A204.1 (cell line): ENCODE data around the gene CAMK2A.

Experiments
- FAIRE-seq: peaks from 2 replicates; lab custom pipeline; 2012; peaks lifted over from hg19 to GRCh38; lab: Jason Lieb, UNC

The CAMK2A gene

DNA sequence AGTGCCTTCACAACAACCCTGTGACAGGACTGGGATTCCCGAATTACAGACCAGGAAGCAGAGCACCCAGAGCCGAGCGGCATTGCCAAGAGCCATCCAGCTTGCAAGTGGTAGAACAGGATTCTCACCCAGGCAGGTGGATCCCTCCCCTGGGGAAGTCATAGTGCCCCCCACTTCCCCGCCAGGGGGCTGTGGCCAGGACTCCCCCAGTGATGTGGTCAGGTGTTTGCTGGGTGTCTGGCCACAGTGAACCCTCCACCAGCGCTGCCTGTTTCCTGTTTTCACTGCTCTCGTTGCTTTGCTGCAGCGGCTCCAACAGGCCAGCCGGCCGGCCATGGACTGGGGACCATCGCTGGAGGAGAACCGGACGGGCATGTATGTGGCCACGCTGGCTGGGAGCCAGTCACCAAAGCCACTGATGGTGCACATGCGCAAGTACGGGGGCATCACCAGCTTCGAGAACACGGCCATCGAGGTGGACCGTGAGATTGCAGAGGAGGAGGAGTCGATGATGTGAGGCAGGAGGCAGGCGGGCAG, 80.4 kb downstream of the CAMK2A start:
- FAIRE-seq: no peak

DNA sequence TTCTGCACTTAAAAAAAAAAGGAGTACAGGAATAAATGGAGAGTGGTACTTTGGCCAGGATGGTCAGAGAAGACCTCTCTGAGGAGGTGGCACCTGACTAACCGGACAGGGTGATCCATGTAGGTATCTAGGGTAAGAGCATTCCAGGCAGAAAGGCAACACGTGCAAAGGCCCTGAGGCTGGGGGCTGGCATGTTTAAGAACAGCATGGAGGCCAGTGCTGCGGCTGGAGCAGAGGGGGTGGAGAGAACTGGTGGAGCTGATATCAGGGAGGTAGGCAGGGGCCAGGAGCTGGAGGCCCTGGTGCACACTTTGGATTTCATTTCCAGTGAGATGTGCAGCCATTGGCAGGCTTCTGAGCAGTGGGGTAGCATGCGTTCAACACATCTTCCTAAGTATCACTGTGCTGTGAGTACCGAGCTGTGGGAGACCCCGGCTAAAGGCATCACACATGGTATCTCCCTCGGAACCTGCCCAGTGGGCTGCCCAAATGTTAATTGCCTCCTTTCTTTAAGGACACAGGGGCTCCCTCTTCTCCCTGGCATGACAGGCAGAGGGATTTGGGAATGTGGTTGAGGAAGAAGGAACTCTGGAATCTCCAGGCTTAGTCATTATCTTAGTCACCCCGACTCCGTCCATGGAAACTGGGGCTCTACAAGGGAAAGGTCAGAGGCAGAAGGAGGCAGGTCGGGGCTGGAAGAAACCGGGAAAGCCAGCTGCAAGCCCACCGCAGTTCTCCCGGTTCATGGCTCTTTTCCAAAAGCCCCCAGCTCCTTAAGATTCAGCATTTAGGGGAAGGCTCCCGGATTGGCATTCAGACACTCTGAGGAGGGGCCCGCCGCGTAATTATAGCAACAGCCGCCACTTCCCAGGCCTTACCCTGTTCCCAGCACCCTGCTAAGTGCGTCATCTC, 81.1 kb downstream of the CAMK2A start:
- FAIRE-seq: no peak

DNA sequence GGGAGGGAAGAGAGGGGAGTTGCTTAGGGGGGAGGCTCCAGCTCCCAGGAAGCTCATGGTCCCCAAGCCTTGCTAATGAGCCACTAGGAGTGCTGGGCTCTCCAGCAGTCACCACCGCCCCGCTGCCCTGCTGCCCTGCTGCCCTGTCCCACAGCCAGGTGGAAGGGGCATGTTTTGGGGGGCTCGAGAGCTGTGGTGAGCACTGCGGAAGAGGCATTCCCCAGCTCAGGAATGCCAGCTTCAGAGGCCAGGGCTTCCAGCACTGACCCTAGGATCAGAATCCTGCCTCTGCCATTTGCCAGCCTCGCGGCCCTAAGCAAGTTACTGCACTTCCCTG, 82.8 kb downstream of the CAMK2A start:
- FAIRE-seq: no peak

DNA sequence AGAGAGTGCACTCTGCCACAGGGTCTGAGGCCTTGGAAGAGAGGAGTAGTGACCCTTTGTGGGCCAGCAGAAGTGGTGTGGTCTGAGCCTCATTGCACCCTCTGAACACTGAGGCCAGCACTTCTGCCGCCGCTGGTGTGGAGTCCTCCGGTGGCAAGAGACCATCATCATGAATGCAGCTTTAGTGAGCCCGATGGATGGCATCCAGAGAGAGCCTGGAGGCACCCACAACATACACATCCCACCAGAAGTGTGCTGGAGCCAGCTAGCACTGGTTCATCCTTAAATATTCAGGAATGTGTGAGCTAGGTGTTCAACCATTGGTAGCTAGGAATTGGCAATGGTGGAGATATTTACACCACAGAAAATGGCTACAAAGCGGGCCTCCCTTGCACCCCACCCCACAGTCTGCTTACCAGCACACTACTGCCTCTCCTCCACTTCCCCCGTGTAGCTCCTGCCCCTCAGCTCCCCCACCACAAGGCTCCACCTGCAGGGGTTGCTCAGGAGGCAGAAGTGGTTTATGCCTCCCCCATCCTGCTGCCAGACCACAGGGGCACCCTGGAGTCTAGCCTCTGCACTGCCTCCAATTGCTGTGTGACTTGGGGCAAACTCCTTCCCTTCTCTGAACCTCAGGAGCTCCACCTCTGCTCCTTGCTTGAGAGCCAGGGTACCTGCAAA, 83.3 kb downstream of the CAMK2A start:
- FAIRE-seq: no peak

DNA sequence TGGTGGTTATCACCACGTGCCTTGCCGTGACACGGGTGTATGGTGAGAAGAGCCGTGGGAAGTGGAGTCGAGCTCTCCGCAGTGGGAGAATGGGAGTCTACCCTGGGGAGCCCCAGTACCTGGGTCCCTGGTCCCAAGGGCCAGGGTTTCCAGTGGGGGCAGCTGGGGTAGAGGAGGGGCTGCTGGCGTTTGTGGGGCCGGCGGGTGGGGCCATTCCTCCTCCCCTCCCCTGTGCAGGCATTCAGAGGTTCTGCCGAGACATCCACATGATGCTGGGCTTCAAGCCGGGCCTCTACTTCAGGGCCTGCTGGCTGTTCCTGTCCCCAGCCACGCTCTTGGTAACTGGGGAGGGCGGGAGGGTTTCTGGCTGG, 85.0 kb downstream of the CAMK2A start:
- no peak for FAIRE-seq

DNA sequence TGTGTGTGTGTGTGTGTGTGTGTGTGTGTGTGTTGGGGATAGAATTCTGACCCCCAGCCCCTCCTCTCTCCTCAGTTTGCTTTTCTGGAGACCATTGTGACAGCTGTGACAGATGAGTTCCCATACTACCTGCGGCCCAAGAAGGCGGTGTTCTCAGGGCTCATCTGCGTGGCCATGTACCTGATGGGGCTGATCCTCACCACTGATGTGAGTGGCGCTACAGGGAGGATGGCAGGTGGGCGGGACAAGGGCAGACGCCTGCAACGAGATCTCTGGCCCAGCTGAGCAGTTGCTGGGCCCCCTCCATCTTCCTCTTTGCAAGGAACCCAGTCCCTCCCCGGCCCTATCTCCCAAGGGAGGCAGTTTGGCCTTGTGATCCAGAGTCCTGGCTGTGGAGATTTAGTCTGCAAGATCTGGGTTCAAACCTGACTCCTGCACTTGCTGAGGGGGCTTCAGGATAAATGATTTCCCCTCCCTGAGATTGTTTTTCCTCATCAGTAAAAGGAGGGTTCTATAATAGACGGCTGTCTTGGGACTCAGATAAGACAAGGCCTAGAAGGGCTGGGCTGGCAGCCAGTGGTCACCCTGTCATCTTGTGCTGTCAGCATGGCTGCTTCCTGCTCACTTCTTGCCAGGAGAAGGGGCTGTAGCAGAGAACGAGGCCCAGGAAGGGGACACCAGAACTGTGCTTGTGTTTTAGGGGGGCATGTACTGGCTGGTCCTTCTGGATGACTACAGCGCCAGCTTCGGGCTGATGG, 85.6 kb downstream of the CAMK2A start:
- FAIRE-seq: no peak

DNA sequence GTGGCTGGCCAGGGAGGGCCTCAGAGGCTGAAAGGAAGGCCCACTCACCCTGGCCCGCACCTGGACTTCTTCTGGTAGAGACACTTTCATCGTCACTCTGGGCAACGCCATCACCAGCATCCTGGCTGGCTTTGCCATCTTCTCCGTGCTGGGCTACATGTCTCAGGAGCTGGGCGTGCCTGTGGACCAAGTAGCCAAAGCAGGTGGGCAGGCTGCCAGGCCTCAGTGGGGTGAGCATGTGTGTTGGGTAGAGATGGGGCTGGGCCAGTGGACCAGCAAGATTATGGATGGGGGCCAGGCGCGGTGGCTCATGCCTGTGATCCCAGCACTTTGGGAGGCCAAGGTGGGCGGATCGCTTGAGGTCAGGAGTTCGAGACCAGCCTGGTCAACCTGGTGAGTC, 87.1 kb downstream of the CAMK2A start:
- FAIRE-seq: no peak

DNA sequence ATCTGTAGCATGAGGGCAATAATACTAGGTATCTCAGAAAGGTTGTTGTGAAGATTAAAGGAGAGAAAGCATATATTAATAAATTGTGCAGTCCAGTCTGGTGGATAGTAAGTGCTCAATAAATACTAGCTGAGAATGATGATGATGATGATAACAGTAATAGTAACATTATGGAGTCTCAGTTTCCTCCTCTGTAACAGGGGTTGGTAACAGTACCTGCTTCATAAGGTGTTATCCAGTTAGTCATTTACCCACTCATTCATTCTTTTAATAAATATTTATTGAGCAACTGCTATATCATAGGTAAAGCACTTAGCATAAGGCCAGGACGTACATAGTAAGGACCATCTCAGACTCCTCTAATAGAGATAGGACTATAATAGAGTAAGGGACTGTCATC, 92.1 kb downstream of the CAMK2A start:
- no peak for FAIRE-seq

DNA sequence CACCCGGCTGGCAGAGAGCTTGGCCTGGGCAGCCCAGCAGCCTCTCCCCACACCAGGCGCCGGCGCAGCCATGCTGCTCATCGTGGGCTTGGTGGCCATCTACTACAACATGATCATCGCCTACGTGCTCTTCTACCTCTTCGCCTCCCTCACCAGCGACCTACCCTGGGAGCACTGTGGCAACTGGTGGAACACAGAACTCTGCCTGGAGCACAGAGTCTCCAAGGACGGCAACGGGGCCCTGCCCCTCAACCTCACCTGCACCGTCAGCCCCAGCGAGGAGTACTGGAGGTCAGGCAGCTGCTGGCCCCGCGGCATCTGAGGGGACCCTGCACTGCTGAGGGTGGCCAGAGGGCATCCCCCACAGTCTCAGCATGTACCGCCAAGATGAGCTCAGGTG, 92.6 kb downstream of the CAMK2A start:
- no peak for FAIRE-seq

DNA sequence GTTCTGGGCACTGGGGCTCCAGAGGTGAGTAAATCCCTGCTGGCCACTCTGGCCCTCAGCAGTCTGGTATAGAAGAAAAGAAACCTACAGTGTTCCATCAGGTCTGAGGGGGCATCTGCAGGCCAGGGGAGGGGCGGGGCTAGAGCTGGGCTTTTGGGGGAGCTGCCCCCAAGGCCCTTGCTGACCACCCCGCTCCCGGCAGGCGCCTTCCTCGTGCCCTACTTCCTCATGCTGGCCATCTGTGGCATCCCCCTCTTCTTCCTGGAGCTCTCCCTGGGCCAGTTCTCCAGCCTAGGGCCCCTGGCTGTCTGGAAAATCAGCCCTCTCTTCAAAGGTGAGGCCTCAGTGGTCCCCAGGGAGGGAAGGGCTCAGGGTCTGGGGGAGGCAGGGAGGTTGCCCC, 93.1 kb downstream of the CAMK2A start:
- FAIRE-seq: no peak

DNA sequence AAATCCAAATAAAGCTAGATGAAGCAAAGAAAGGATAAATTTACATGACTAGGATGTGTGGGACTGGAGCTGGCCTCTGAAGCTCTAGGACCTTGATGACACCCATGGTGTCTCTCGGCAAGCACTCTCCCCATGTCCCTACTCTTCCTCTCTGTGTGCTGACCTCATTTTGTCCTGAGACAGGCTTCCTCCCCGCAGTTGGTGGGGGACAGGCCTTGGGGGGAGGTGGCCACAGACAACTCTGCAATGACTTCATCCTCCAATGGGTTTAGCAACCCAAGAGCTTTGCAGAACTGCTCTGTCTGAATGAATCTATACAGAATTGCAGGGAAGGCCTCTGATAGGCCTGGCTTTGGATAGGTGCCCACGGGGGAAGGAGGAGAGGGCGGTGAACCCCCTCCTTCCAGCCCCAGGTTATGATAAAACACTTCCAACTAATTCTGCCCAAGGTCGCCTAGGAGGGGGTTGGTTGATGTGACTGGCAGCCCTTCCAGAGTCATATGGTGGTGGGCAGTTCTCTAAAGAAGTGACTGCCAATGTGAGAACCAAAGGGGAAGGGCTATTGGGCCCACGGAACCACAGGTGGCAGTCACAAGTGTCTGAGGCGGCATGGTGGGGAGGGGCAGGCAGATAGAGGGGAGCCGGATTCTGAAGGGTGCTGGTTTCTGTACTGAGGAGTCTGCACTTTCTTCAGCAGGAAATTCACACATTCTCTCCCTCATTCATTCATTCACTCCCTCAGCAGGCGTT, 93.7 kb downstream of the CAMK2A start:
- FAIRE-seq: no peak

DNA sequence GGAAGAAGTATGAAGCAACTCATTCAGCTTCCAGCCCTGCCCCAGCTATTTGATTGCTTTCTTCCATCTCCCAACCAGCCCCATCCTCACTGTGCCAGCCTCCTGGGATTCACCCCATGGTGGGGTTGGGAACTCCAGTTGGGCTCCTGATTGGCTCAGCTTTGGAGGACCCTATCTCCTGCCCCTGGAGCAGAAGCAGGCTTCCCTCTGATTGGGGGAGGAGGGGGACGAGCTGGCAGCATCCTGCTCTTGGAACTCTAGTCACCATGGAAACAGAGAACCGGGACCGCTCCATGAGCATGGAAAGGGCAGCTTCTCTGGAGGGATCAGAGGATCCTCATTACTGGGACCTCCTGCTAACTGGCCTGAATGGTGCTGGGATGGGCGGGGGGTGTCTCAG, 97.1 kb downstream of the CAMK2A start:
- FAIRE-seq: no peak

DNA sequence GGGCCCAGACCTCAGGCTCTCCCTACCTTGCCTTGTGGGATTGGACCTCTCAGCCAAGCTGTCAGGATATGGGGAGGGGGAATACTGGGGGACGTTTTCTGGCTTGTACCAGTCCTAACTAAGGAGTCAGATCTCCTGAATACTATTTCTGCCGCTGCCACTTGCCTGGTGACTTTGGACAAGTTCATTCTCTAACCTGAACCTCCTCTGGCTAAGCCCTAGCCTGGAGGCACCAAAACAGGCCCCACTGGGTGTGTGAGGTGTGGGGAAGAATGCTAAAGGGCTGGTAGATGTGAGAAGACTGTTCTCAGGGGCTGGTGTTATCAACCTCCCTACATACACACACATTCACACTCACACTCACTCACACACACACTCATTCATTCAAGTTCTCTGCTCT, 98.6 kb downstream of the CAMK2A start:
- no peak for FAIRE-seq

DNA sequence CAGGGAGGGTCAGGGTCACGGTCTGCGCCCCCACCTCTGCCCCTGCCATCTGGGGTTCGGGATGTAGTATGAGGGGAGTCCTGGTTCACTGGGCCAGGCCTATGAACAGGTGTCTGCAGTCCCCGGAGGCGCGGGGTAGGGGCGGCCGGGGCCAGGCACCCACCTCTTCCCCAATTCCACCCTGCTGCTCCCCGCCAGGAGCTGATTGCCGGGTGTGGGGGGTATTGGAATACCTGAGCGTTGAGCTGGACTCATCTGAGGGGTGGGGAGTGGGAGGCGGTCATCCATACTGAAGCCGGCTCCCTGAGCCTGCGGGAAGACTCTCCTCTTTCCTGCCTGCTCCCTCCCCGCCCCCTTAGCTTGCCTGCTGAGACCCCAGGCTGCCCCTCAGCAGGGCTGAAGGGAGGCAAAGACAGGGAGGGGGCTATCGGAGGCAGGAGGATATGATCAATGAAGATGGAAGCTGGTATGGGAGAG, 99.0 kb downstream of the CAMK2A start:
- no peak for FAIRE-seq

DNA sequence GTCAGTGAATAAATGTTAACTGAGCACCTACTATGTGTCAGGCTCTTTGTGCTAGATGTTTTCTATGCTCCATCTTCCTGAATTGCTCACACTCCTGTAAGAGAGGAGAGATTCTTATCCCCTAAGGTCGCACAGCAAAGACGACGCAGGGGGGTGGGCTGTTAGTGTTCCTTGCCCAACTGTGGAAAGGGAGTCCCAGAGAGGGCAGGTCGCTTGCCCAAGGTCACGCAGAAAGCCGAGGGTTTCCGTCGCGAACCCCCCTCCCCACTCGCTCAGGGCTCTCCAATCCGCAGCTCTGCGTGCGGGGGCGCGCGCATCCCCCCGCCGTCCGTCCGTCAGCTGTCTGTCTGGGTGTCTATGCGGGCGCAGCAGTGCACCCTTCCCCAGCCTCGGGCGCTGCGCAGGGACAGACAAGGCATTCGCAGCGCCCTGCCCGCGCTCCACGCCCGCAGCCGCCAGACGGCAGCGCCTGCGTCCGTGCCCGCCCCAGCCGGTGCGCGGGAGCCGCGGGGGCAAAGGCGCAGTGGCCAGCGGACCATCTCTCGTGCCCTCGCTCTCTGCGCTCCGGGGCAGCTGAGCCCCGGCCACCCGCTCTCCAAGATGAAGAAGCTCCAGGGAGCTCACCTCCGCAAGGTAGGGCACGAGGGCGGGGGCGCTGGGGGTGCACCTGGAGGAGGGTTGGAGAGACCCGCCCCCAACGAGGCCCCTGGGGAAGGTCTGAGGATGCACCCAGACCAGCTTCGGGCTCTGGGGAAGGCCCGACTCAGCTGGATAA, 99.7 kb downstream of the CAMK2A start, which contains the start of gene SLC6A7:
Gene SLC6A7, plus strand, starts transcription at position 335 of the 775 bp plus-strand sequence. Its CDS starts 266 bp downstream, at position 601.
- no peak for FAIRE-seq

DNA sequence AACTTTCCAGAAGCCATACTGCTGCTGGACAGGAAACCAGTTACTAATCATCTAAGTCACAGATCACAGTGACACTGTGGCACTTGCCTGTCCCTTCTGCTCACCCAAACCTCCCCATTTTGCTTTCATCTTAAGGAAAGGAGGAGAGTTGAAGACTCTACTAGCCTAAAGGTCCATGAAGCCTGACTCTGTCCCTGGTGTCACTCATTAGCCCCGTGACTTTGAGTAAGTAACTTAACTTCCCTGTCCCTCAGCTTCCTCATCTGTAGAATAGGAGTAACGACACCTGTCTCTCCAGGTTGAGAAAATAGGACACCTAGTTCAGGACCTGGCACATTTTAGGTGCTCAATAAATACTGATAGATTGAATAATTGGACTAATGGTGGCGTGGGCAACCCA, 100.2 kb downstream of the CAMK2A start:
- no peak for FAIRE-seq

DNA sequence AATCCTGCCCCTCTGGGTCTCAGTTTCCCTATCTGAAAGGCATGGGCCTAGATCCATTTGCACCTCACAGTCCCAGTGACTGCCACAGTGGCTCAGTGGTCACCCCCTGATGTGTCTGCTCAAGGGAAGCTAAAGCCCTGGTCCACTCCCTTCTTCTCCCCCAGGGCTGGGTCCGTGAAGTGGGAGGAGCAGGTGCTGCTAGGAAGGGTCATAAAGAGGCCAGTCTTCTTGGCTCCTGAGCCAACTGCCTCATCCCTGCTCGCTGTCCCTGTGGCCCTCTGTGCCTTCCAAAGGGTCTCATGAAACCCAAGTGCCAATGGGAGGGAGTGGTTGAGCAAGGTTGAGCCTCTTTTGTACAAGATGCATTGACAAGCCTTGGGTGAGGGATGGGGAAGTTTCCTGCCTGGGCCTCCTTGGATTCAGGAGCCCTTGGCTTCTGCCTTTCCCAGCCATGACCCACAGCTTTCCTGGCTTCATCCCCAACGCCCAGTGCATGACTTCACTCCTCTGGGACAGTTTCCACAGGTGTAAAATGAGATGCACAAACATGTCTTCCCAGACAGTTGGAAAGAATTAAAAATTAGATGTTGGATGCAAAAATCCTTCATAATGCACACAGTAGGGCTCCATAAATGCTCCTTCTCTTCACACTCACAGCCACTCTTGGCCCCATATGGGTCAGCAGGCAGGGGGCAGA, 101.3 kb downstream of the CAMK2A start:
- FAIRE-seq: no peak

DNA sequence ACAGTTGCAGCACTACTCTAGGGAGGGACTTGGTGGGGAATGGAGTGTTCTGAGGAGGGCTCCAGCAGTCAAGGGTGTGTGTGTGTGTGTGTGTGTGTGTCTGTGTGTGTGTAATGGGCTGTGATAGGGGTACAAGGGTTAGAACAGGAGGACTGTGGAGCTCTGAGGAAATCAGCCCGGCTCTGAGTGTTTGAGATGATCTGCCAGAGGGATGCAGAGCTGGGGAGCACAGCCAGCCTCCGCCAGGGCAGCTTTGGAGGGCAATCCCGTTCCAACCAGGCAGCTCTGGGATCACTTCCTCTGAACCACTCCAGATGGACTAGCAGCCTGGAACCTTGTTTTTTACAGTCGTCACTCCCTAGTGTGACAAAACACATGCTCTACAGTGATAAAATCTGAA, 102.7 kb downstream of the CAMK2A start:
- no peak for FAIRE-seq

DNA sequence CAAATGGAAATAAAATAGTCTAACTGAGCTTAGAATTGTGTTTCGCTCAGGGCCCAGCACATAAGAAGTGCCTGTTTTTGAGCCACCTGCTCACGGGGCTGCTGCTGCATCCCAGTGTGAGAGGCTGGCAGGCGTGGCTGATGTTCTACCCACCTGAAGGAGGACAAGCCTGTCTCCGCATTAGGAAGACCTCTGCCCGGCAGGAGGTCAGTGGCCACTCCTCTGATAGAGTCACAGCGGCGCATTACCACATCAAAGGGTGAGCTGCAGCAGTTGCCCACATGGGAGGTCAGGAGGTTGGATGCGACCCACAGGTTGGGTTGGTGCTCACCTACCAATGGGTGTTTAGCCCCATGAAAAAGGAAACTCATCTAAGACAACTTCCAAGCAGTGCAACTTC, 103.4 kb downstream of the CAMK2A start:
- FAIRE-seq: no peak
